Ramos (cell line): ENCODE results near the gene MRPL27.

ENCODE experiments used
- in situ Hi-C: fragments of 300-500 bp; cut with MboI; formaldehyde crosslinking; loops from one replicate; pipeline ENCODE4 v1.14.3; 2022; ENCODE audit warnings: low sequenced_read_pairs; ENCODE audit not compliant: unreplicated experiment

Gene MRPL27

GRCh38 chr17:50361561-50362480 is 11.2 kb downstream of the MRPL27 start:
- in situ Hi-C loops = no loop called here

DNA sequence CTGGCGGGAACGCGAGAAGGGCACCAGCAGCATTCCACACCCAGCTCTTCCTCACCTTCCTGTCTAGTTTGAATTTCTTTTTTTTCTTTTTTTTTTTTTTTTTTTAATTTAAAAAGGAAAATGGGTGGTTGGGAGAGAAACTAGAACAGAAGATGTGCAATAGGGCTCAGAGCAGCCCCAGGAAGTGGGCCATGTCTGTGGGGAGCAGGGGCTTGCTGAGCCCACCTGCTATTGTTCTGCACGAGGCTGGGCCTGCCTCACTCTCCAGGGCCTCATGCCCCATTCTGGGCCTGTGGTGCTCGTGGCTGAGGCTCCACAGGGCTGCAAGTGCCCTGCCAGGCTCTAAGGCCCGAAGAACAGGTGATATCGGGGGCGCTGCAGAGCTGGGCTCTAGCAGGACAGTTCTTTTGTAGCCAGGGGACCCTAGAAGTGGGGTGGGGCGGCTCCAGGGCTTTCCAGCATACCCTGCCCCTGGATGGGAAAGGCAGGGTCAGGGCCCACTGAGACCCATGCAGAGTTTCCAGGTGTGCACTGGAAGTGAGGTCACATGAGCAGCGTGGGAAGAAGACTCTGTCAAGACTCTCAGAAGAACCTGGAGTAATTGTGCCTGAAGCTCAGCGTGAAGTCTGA is 12.4 kb downstream of the MRPL27 start:
- in situ Hi-C loops = no loop called here

DNA sequence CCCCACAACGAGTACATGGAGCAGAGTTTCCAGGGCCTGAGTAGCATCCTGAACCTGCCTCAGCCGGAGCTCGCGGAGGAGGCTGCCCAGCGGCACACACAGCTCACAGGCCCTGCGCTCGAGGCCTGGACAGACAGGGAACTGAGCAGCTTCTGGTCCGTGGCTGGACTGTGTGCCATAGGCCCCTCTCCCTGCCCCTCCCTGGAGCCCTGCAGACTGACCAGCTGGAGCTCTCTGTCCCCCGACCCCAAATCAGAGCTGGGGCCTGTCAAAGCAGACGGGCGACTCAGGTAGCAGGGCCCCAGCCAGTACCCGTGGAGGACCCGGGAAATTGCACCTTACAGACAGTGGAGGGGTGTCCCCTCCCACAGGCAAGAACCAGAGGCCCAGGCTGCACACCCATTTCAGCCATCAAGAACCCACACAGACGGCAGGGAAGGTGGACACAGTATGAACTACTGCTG is 13.0 kb downstream of the MRPL27 start:
- in situ Hi-C loops = no loop called here

DNA sequence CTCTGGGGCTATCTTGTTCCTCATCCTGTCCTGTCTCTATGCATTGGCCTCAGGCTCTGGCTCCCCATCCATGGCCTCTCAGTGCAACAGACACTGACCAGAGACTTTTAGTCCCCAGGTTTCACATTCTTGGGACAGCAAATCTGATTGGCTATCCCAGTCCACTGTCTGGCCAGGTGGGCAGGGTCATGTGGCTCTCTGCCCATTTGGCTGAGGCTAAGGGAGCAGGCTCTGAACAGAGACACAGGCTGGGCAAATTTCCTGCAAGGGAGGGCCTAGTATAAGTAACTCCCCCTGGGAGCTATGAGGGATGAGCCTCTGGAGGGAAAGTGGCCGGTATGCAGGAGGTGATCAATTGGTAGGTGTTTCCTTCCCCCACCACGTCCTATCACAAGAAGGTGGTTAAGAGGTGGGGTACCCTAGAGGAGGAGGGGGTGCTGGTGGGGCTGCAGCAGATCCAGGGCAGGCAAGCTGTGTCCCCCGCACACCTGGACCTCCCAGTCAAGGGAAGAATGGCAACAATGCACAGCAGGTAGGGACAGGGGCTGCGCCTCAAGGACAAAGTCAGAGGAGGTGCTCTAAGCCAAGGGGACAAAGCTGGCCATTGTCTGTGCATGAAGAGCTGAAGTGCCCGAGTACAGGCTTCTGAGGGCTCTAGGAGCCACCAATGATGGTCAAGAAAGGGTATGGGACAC is 13.8 kb downstream of the MRPL27 start:
- in situ Hi-C loops = no loop called here

DNA sequence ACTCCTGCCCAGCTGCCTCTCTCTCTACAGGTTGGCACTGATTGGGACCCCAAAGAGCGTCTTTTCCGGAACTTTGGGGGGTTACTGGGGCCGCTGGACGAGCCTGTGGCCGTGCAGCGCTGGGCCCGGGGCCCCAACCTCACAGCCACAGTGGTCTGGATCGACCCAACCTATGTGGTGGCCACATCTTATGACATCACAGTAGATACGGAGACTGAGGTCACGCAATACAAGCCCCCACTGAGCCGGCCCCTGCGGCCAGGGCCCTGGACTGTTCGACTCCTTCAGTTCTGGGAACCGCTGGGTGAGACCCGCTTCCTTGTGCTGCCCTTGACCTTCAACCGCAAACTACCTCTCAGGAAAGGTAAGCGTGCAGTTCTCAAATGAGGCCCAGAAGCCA is 14.8 kb downstream of the MRPL27 start:
- in situ Hi-C loops = no loop called here

GRCh38 chr17:50356892-50357510 is 16.0 kb downstream of the MRPL27 start:
- in situ Hi-C loops = no loop called here

GRCh38 chr17:50356418-50356817 is 16.6 kb downstream of the MRPL27 start:
- in situ Hi-C loops = no loop called here

GRCh38 chr17:50355701-50356341 is 17.2 kb downstream of the MRPL27 start:
- in situ Hi-C loops = no loop called here

DNA sequence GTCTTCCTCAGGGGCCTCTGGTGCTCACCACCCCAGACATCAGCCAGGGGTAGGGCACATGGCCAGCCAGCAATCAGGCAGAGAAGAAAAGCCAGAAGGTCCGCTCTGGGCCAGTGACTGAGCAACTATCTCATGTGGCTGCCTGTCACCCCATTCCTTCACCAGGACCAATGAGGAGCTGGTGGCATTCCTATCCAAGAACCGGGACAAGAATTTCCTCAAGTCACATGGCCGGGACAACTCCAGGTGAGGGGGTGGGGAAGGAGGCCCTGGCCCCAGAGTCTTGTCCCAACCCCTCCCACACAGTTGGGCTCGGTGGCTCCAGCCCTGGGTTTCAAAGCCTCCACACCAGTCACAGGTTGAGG is 17.7 kb downstream of the MRPL27 start:
- in situ Hi-C loops = no loop called here

- in situ Hi-C loops = no loop called here
These were observed 18.2 kb downstream of the MRPL27 start for GRCh38 chr17:50354776-50355175.

GRCh38 chr17:50354198-50354597 is 18.8 kb downstream of the MRPL27 start:
- in situ Hi-C loops = no loop called here

DNA sequence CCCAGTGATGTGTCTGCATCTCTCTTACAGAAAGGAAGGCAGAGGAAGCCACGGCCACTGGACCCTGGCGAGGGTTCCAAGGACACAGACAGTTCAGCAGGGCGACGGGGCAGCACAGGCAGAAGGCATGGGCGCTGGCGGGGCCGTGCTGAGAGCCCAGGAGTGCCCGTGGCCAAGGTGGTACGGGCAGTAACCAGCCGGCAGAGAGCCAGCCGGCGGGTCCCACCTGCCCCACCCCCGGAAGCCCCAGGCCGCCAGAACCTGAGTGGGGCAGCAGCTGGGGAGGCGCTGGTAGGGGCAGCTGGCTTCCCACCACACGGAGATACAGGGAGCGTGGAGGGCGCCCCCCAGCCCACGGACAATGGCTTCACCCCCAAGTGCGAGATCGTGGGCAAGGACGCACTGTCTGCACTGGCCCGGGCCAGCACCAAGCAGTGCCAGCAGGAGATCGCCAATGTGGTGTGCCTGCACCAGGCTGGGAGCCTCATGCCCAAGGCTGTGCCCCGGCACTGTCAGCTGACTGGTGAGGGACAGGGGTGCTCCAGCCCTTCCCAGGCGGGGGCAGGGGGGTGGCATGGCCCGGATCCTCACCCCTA is 19.3 kb downstream of the MRPL27 start:
- in situ Hi-C loops = no loop called here

DNA sequence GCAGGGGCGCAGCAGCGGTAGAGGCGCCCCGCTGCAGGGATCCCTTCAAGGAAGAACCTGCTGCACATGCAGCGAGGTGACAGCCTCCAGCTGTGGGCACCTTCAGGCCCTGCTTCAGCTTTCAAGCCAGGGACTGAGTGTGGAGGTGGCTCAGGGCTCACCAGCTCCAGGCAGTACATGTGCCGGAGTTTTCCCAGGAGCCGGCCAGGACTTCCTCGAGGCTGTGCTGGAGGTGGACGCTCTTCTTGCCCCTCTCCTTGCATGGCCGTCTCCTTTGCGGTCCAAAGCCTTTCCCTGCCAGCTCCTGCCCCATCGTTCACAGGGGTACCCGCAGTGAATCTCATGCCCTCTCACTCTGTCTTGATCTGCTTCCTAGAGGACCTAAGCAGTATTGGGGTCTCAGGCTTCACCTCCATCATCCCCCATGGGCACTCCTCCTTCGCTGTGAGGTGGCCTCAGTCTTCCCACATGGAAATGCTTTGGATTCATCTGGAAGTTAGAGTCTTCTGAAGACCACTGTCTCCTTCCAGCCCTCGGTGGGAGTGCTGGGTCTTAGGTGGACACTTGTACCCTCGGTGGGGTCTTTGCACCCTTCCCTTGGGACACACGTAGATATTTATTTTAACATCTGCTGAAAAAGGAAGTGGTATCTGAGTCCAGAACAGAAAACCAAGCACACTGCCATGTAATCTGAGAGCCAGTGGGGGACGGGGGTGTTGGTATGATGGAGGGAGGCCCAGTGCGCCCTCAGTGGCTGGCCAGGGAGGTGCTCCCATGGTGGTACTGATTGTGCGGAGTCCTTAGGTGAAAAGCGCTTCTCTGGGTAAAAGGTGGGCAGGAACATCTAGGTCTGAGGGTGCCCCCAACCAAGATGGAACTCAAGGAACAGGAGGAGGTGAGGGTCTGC is 20.0 kb downstream of the MRPL27 start:
- in situ Hi-C loops = no loop called here

- in situ Hi-C loops = no loop called here
These were observed 20.8 kb downstream of the MRPL27 start for GRCh38 chr17:50352072-50352692.

- in situ Hi-C loops = no loop called here
These were observed 22.3 kb downstream of the MRPL27 start for GRCh38 chr17:50350733-50351132.

DNA sequence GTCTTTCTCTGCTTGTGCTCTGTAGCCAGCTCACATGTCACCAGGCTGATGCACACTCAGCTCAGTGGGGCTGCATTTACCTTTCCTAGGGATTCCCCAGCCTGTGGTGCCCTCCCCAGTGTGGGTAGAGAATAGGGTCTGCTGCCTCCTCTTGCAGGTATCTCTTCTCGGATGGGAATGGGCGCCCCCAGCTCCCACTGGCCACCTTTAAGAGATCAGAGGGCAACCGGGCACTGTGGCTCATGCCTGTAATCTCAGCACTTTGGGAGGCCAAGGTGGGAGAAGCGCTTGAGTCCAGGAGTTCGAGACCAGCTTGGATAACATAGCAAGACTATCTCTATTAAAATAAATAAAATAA is 23.8 kb downstream of the MRPL27 start:
- in situ Hi-C loops = no loop called here

- in situ Hi-C loops = no loop called here
These were observed 24.3 kb downstream of the MRPL27 start for GRCh38 chr17:50348522-50349242.

DNA sequence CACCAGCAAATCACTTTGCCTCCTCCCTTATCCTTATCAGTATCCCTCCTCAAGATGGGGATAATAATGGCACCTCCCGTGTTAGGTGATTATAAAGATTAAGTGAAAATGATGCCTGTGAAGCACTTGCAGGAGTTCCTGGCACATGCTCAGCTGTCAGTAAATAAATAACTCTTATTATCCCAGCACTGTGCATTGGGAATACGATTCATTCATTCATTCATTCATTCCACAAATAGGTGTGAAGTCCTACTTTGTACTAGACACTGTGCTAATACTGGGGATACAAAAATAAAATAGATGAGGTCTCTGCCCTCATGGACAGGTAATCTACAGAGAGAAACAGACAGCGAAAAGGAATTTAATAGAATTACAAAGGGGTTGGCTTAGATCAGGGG is 25.1 kb downstream of the MRPL27 start:
- in situ Hi-C loops = no loop called here
